EL (cell line): ENCODE data around the gene MAPKAP1.

ENCODE experiments used
- DNase-seq: peaks from one replicate; pipeline ENCODE4 v3.0.0-alpha.2; 2016

The MAPKAP1 gene

DNA sequence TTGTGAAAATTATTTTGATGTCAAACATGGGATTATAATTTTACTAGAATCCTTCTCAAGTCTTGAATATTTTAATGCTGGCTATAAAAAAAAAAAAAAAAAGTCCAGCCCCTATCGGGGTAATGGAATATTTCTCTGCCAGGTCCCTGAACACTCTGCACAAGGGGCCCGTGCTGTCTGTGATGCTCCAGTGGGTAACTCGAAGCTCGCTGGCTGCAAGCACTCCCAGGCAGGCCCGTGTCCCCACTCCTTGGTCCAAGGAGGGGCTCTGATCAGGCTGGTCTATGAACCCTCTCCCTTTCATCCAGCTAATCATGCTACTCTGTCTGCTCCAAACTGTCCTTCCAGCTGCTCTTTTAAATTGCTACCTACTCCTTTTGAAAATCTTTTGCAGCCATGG, 264.6 kb downstream of the MAPKAP1 start:
- no peak for DNase-seq

DNA sequence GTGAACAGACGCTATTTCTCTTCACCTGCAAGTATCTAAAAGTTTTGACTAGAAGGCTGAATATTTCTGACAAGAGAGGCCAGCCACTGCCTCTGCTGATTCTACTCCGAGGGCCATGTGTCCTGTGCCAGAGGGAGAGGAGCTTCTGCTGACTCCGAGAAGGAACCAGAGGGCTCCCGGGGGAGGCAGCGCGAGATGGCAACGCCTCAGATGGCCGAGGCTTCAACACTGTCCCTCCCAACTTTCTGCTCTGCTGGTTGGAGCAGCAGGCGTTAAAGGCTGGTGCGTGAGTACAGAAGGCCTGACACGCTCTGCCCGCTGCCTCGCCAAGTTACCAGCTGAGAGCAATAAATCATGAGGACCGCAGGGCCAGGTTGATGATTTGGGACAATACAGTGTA, 266.6 kb downstream of the MAPKAP1 start:
- DNase-seq: no peak

GRCh38 chr9:125439434-125440272, 267.4 kb downstream of the MAPKAP1 start:
- DNase-seq: no peak

GRCh38 chr9:125438506-125439433, 268.2 kb downstream of the MAPKAP1 start:
- DNase-seq: no peak

GRCh38 chr9:125437771-125438221, 269.2 kb downstream of the MAPKAP1 start:
- no peak for DNase-seq

DNA sequence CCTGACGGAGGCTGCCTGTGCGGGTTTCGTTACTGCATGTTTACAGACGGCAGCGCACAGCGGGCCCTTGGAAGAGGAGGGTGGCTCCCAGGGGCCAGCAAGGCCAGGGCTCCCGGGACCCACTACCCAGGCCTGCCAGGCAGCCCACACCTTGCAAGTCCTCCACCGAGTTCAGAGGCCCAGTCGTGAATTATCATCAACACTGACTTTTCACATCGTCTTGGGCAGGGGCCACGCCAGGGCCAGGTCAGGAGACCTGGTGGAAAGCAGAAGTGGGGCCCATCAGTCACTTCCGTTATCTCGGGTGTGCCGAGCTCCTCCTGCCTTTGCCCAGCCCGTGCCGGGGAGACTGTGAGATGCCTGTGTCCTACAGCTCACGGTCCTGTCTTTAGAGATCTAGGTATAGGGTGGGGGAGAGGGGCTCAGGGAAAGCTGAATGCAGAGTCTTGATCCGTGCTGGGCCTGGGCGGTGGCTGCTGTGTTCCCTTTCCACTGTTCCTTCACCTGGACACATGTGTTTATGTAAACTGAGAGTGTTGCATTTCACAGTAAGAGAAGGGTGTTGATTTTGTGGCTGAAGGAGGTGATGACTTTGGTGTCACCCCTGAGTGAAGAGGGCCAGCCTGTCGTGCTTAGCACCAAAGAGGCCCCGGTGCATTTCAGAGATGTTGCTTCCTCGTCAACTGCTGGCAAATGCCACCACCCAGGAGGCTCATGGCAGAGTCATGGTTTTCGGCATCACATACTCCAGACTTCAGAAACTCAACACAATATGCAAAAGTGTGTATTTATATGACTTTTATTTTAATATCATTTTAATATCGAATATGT, 270.2 kb downstream of the MAPKAP1 start:
- no peak for DNase-seq

GRCh38 chr9:125435776-125436612, 271.0 kb downstream of the MAPKAP1 start:
- no peak for DNase-seq

DNA sequence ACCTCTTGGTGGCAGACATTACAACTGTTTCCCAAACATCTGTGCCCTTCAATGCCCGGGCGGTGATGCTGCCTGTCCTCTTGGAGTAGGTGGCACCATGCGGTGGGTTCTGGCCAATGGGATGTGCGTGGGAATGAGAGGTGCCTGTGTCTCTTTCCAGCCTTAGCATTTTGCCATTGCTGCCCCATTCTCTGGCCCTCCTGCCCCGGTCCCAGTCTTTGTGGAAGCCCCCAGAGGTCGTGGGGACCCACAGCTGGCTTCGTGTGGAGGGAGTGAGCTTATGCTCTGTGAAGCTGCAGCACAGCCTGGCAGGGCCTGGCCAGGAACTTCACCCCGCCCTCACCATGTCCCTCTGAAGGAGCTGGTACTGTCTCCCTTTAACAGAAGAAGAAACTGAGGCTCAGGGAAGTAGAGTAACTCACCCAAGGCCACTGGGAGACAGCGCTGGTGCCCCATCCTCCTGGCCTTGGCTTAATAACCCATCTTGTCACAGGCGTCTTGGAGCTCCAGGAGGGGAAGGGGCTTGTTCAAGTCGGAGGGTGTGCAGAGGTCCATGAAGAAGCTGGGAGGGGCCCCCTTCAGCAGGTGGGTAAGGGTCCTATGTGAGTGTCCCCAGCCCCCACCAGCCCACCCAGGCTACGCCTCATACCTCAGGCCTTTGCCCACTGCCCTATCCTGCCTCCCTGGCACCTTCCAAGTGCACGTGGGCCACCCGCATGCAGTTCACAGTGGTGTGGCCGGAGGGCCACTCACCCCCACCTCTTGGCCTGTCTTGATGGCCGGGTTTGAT, 271.8 kb downstream of the MAPKAP1 start:
- DNase-seq: no peak

DNA sequence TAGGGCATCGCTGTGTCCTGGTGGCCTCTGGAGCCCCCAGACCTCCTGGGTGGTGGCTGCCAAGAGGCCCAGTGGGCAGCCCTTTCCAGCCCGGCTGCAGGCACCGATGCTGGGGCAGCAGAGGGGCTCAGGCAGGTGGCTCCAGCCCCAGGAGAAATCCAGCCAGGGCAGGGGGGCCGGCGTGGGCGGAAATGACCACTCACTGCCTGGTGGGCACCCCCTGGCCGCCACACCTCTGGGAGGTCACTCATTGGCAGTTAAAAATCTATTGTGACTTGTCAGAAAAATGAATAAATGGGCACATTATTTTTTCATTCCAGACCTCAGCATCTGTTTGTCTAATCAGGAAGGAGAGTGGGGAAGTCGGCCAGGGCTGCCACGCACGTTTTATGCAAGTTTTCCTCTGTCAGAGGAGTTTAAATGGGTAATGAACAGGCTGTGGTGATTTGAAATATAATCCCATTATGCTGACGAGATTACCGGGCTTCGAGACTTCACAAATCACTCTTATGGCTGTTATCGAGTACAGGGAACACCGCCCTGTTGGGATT, 273.5 kb downstream of the MAPKAP1 start:
- no peak for DNase-seq

DNA sequence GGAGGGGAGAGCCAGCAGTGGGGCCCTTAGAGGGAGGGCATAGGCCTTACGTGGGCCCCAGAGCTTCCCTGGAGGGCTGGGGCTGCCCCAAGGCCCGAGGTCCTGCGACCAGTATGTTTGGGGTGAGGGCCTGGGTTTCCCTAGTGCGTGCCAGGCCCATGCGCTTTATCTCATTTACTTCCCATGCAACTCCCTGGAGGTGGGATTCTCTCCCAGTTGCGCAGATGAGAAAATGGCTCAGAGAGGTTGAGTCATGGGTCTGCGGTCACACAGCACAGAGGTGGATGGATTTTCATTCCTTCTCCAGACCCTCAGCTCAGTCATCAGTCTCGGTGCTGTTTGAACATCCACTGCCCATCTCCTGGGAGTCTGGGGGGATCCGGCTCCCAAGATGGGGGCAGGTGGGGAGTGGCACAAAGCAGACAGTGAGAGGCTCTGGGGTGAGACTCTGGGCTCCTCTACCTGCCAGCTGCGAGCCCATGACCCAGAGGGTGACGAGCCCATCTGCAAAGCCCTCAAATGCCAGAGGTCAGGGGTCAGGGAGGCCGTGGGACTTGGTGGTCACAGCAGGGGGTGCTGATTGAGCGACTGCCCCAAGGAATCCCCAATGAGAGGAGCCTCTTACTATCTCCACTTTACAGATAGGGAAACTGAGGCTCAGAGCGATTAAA, 274.2 kb downstream of the MAPKAP1 start:
- DNase-seq: no peak

DNA sequence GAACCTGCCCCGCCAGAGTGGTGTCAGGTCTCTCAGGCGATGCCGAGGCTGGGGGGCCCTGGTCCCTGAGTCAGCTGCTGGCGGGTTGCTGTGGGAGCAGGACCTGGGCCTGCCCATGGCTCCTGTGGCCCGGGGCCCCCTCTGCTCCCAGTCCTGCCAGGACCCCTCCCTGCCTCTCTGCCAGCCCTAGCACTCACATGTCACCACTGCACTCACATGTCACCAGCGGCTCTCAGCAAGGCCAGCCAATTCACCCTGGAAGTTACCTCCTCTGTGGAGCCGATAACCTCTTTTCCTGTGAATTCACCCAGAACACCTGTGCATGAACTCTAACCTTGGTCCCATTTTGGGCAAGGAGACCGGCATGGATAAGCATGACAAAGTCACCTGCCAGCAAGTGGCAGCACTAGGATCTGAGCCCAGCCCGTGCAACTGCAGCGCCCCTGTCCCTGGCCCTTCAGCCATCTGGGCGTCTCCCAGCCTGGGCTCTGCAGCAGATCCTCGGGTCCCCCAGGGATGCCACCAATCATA, 275.2 kb downstream of the MAPKAP1 start:
- no peak for DNase-seq

DNA sequence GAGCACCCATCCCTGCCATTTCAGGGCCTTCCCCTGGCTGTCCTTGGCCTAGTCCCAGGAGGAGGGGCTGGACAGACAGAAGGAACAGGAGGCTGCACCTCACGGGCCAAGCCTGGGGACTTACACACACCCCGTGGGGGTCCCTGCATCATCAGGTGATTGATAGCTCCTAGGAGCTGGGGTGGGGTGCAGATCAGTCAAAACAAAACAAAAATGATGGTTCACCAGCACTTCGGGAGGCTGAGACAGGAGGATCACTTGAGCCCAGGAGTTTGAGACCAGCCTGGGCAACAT, 276.0 kb downstream of the MAPKAP1 start:
- no peak for DNase-seq

DNA sequence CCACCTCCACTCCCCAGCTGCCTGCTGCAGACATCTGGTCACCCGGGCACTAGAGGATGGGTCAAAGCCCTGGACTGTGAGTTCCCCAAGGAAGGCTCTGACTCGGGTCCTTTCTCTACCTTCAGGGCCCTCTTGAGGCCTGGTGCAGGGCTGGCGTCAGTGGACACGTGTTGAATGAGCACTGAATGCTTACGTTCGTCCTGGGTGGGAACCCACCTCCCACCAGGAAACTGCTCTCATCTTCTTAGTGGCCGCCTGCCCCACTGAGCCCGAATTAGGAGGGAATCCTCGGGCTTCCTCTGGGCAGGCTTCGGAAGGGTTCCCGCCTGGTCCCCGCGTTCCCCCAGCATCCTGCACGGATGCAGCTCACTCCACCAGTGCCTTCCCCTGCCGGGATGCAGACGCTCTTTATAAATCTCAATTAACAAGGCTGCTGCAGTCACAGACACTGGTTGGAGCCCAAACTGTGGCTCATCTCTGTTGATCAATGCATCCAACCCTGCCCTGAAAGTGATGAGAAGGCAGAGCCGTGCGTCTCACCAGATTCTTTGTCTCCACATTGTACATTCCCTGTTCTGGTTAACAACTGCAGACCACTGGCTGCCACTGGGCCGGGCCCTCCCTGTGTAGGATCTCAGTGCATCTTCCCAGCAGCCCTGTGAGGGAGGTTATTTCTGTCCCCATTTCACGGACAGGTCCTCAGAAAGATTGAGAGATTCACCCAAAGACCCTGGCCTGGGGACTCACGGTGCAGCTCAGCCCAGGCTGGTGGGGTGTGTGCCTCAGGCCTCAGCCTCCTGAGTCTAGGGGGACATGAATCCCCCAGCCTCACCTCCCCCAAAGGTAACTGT, 276.6 kb downstream of the MAPKAP1 start:
- DNase-seq: no peak

- no peak for DNase-seq
These were observed 277.4 kb downstream of the MAPKAP1 start for GRCh38 chr9:125429476-125430160.

GRCh38 chr9:125428902-125429467, 278.0 kb downstream of the MAPKAP1 start:
- no peak for DNase-seq

DNA sequence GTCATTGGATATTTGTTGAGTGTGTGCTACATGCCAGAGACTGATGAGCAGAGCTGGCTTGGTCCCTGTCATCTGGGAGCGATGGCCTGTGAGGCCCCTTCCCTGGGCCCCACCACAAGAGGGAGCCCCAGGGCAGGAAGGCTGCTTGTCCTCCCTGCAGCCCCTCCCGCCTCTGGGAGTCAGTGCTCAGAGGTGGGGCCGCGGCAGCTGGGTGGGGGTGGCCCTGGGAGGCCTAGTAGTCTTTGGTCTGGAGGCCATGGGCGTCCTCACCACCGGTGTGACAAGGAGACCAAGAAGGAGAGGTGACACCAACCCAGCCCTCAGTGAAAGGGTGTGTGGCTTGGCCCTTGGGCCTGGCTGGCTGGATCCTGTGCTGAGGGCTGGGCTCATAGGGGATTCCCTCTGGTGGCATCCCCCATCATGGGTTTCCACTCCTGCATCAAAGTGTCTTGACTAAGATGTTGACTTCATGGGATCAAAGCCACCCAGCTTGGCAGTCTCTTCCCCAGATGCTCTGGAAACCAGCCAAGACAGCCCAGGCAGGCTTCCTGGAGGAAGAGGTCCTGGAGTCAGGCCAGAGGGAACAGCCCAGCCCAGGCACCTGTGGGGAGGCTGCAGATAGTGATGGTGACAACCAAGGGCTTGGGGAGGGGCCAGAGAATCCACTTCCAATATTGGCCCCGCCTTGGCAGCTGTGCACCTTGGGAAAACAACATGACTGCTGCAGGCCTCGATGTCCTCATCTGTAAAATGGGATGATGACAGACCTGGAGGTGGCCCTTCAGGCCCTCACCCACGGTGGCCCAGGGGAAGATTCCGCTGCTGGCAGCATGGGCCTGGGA, 278.7 kb downstream of the MAPKAP1 start:
- DNase-seq: peak; percentile 24

GRCh38 chr9:125427556-125427955, 279.5 kb downstream of the MAPKAP1 start:
- no peak for DNase-seq
